Kidney glomerular epithelial cell (primary cell): ENCODE measurements around the gene POU6F1.

ENCODE experiments used
- DNase-seq: peaks from one replicate; lab custom pipeline; 2025; lab: John Stamatoyannopoulos, UW

The POU6F1 gene

GRCh38 chr12:51196547-51196946 is 21.3 kb downstream of the POU6F1 start:
- DNase-seq, result no peak

- no peak for DNase-seq
Observed at GRCh38 chr12:51195841-51196240, 22.0 kb downstream of the POU6F1 start.

- DNase-seq, result no peak
Observed at GRCh38 chr12:51192284-51192671, 25.6 kb downstream of the POU6F1 start.

GRCh38 chr12:51191516-51192283 is 26.2 kb downstream of the POU6F1 start:
- no peak for DNase-seq

- no peak for DNase-seq
Observed at GRCh38 chr12:51190820-51191219, 27.0 kb downstream of the POU6F1 start.

- DNase-seq, result no peak
Observed at GRCh38 chr12:51189790-51190355, 28.0 kb downstream of the POU6F1 start.

GRCh38 chr12:51188359-51189051 is 29.4 kb downstream of the POU6F1 start:
- DNase-seq, result no peak

GRCh38 chr12:51187370-51187987 is 30.4 kb downstream of the POU6F1 start:
- no peak for DNase-seq

GRCh38 chr12:51186465-51187085 is 31.3 kb downstream of the POU6F1 start:
- DNase-seq, result no peak

- no peak for DNase-seq
Observed at GRCh38 chr12:51185171-51185717, 32.6 kb downstream of the POU6F1 start.

GRCh38 chr12:51183816-51184215 is 34.0 kb downstream of the POU6F1 start:
- peak; percentile 35 for DNase-seq

- no peak for DNase-seq
Observed at GRCh38 chr12:51183349-51183748, 34.5 kb downstream of the POU6F1 start.

GRCh38 chr12:51181558-51181957 is 36.3 kb downstream of the POU6F1 start:
- DNase-seq, result no peak

GRCh38 chr12:51177897-51178296 is 40.0 kb downstream of the POU6F1 start:
- no peak for DNase-seq

- no peak for DNase-seq
Observed at GRCh38 chr12:51174501-51174900, 43.4 kb downstream of the POU6F1 start.

- DNase-seq, result peak; percentile 95
Observed at GRCh38 chr12:51172515-51173431, 45.1 kb downstream of the POU6F1 start, which contains the start of gene TFCP2. TFCP2 (minus strand) TSS chr12:51173135; CDS start chr12:51172422, 713 bp downstream.

- DNase-seq, result peak; percentile 35
Observed at GRCh38 chr12:51171884-51172514, 45.9 kb downstream of the POU6F1 start.

GRCh38 chr12:51163795-51164194 is 54.1 kb downstream of the POU6F1 start:
- no peak for DNase-seq

- DNase-seq, result no peak
Observed at GRCh38 chr12:51162217-51162616, 55.6 kb downstream of the POU6F1 start.

- DNase-seq, result no peak
Observed at GRCh38 chr12:51160814-51161459, 56.9 kb downstream of the POU6F1 start.
